ENCODE data around the gene SMAD6.

Gene SMAD6

GRCh38 chr15:66730168-66731021 lies 28.4 kb downstream of the SMAD6 start:
- ChIA-PET CTCF (no interaction called here), POLR2A (ENCODE audit: low non-redundant PET) (no interaction called here)
- H3K27ac ChIP-seq: no peak overlapping the region

GRCh38 chr15:66733976-66734375 lies 31.9 kb downstream of the SMAD6 start:
- POLR2A ChIA-PET (ENCODE audit: low non-redundant PET): no interaction called here

More at GRCh38 chr15:66730168-66731021, 28.4 kb downstream of the SMAD6 start:
- DNase-seq (ENCODE audit: low spot score): no peak
- TF ChIP-seq, protein P1, sequence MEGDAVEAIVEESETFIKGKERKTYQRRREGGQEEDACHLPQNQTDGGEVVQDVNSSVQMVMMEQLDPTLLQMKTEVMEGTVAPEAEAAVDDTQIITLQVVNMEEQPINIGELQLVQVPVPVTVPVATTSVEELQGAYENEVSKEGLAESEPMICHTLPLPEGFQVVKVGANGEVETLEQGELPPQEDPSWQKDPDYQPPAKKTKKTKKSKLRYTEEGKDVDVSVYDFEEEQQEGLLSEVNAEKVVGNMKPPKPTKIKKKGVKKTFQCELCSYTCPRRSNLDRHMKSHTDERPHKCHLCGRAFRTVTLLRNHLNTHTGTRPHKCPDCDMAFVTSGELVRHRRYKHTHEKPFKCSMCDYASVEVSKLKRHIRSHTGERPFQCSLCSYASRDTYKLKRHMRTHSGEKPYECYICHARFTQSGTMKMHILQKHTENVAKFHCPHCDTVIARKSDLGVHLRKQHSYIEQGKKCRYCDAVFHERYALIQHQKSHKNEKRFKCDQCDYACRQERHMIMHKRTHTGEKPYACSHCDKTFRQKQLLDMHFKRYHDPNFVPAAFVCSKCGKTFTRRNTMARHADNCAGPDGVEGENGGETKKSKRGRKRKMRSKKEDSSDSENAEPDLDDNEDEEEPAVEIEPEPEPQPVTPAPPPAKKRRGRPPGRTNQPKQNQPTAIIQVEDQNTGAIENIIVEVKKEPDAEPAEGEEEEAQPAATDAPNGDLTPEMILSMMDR (conservative IDR thresholded peaks at IDR 0.05; ENCODE audit: low read depth): no peak

GRCh38 chr15:66734961-66735908 lies 33.2 kb downstream of the SMAD6 start:
- H3K27ac ChIP-seq: no peak overlapping the region
- ChIA-PET CTCF (interaction anchor here (1.2 kb wide), 1 partner anchor 11 kb away, joined by 3 read pairs; no protein-coding TSS in a partner anchor), POLR2A (ENCODE audit: low non-redundant PET) (no interaction called here)
- DNase-seq (ENCODE audit: low spot score): no peak
- TF ChIP-seq, protein P1 (conservative IDR thresholded peaks at IDR 0.05; ENCODE audit: low read depth): no peak

More at GRCh38 chr15:66733976-66734375, 31.9 kb downstream of the SMAD6 start:
- CTCF ChIA-PET: interaction anchor here (1.2 kb wide), 1 partner anchor 10 kb away, joined by 3 read pairs; no protein-coding TSS in a partner anchor
- TF ChIP-seq, protein P1 (conservative IDR thresholded peaks at IDR 0.05; ENCODE audit: low read depth): no peak
- no peak for DNase-seq (ENCODE audit: low spot score)
- H3K27ac ChIP-seq: no peak overlapping the region

- POLR2A ChIA-PET (ENCODE audit: low non-redundant PET): no interaction called here
- CTCF ChIA-PET: interaction anchor here (0.7 to 1.1 kb wide), 2 partner anchors 39 to 115 kb away, joined by 3 to 4 read pairs; no protein-coding TSS in a partner anchor
- no peak overlapping the region for H3K27ac ChIP-seq
- TF ChIP-seq, protein P1 (conservative IDR thresholded peaks at IDR 0.05; ENCODE audit: low read depth): no peak
- DNase-seq (ENCODE audit: low spot score): no peak
Observed at GRCh38 chr15:66735909-66736305, 33.9 kb downstream of the SMAD6 start.

- CTCF ChIA-PET: interaction anchor here (0.7 to 1.0 kb wide), 2 partner anchors 39 to 108 kb away, joined by 3 read pairs; no protein-coding TSS in a partner anchor
- TF ChIP-seq, protein P1 (conservative IDR thresholded peaks at IDR 0.05; ENCODE audit: low read depth): no peak
- H3K27ac ChIP-seq: no peak overlapping the region
- POLR2A ChIA-PET (ENCODE audit: low non-redundant PET): no interaction called here
- DNase-seq (ENCODE audit: low spot score): no peak
Observed at GRCh38 chr15:66737243-66738010, 35.4 kb downstream of the SMAD6 start.

Data from RWPE1 (cell line).